GM23338 (cell line): ENCODE results near the gene PRPF39.

Experiments
- CTCF ChIP-seq, 2 experiments: fragments of 200-600 bp in 1 of 2; sonication (generic) in 1 of 2; conservative IDR thresholded peaks; 2 replicates each; pipeline versions ENCODE4 v1.5.1 to v1.6.1; 2016 to 2017; ENCODE audit warnings: antibody characterized with exemption in 2 of 2, low read depth in 2 of 2, mild to moderate bottlenecking in 2 of 2, moderate library complexity in 1 of 2
- EZH2 ChIP-seq: fragments of 200-600 bp; sonication (generic); IDR thresholded peaks from one replicate; pipeline ENCODE4 v1.8.0; 2017; ENCODE audit warnings: antibody characterized with exemption, mild to moderate bottlenecking, low read depth; ENCODE audit not compliant: unreplicated experiment
- EZH2phosphoT487 ChIP-seq: fragments of 200-600 bp; sonication (generic); IDR thresholded peaks from one replicate; pipeline ENCODE4 v1.8.1; 2018; ENCODE audit warnings: antibody characterized with exemption; ENCODE audit not compliant: unreplicated experiment
- POLR2AphosphoS5 ChIP-seq: IDR thresholded peaks from 2 replicates; pipeline ENCODE4 v1.6.1; 2016; ENCODE audit warnings: antibody characterized with exemption, low read depth
- REST ChIP-seq: IDR thresholded peaks from one replicate; pipeline ENCODE4 v1.6.1; 2018; ENCODE audit warnings: antibody characterized with exemption; ENCODE audit not compliant: unreplicated experiment

GRCh38 chr14:45135659-45136395 is 51.9 kb downstream of the PRPF39 start, which contains the start of gene FANCM:
- no peak for TF ChIP-seq CTCF (conservative IDR thresholded peaks at IDR 0.05; ENCODE audit: low read depth in 2 of 2)
- no peak for TF ChIP-seq EZH2phosphoT487
- TF ChIP-seq EZH2, result no peak
- peak; percentile 85 for TF ChIP-seq POLR2AphosphoS5
- no peak for TF ChIP-seq REST
